Neural cell (in vitro differentiated cells): ENCODE measurements around the gene ANKFY1.

ENCODE experiments used
- CTCF ChIP-seq: fragments of 450-650 bp; IDR thresholded peaks from 2 replicates; pipeline ENCODE4 v1.5.1; 2014; ENCODE audit warnings: antibody characterized with exemption, mild to moderate bottlenecking, moderate library complexity; ENCODE audit not compliant: poor library complexity, severe bottlenecking
- EP300 ChIP-seq: fragments of 450-650 bp; conservative IDR thresholded peaks from 2 replicates; pipeline ENCODE4 v1.6.1; 2014; ENCODE audit warnings: antibody characterized with exemption, mild to moderate bottlenecking, moderate library complexity; ENCODE audit not compliant: poor library complexity, severe bottlenecking
- EZH2 ChIP-seq: fragments of 200-600, 300-800 bp; shearing (Covaris generic), sonication (generic); IDR thresholded peaks from 2 replicates; pipeline ENCODE4 v1.6.1; 2014; ENCODE audit warnings: antibody characterized with exemption, low read length, borderline replicate concordance, mild to moderate bottlenecking; ENCODE audit not compliant: insufficient read depth, poor library complexity, severe bottlenecking
- POLR2AphosphoS5 ChIP-seq: IDR thresholded peaks from 2 replicates; pipeline ENCODE4 v1.6.1; 2012
- RAD21 ChIP-seq: fragments of 450-650 bp; conservative IDR thresholded peaks from 2 replicates; pipeline ENCODE4 v1.6.1; 2014; ENCODE audit warnings: antibody characterized with exemption, mild to moderate bottlenecking, moderate library complexity
- REST ChIP-seq: IDR thresholded peaks from 2 replicates; pipeline ENCODE4 v1.6.1; 2012; ENCODE audit warnings: borderline replicate concordance

- TF ChIP-seq CTCF (no peak), EZH2 (no peak), REST (no peak), EP300 (no peak), POLR2AphosphoS5 (no peak), RAD21 (no peak)
These were observed 101.5 kb downstream of the ANKFY1 start for GRCh38 chr17:4162321-4162720.
